Panc1 (cell line): ENCODE results near the gene LRRC8C. TPM values are rescaled to one million over a fixed set of nuclear protein-coding genes. Genes with fewer than 3 reads are reported as not detected.

Source experiments
- ATAC-seq: fragments of 200-7000 bp; cut with Tn5 transposase; 2 replicates; pipeline ENCODE4 v1.9.1; 2020; ENCODE audit warnings: mild to moderate bottlenecking, moderate library complexity
- BruUV-seq: library from RNA; stranded (reverse); fragments of 400-500 nt; replicated peaks from 2 replicates; lab custom pipeline; 2021; lab: Mats Ljungman, UMichigan
- CTCF ChIA-PET: fragments of 300-600 bp; sonication (Branson Sonifier 250); formaldehyde crosslinking; loops from one replicate; lab custom pipeline; 2022; ENCODE audit warnings: antibody characterized with exemption; lab: Charles Lee
- POLR2A ChIA-PET: fragments of 300-600 bp; sonication (Branson Sonifier 250); formaldehyde crosslinking; loops from one replicate; lab custom pipeline; 2022; ENCODE audit warnings: antibody characterized with exemption; lab: Charles Lee
- DNase-seq: peaks from one replicate; pipeline ENCODE4 v3.0.0-alpha.2; 2010; ENCODE audit warnings: low read depth, low spot score
- H3K27ac ChIP-seq: 2 replicates; pipeline ENCODE4 v1.5.1; 2011; ENCODE audit warnings: mild to moderate bottlenecking, low read length, inconsistent platforms
- H3K27me3 ChIP-seq: fragments of 200-500 bp; sonication (Bioruptor generic); 2 replicates; pipeline ENCODE4 v1.6.0; 2014; ENCODE audit warnings: low read length, inconsistent platforms; ENCODE audit not compliant: control insufficient read depth, insufficient read depth
- H3K36me3 ChIP-seq: fragments of 200-500 bp; sonication (Bioruptor generic); 2 replicates; pipeline ENCODE4 v1.5.1; 2014; ENCODE audit warnings: inconsistent platforms, mild to moderate bottlenecking, low read length, moderate library complexity; ENCODE audit not compliant: control insufficient read depth, insufficient read depth
- H3K4me1 ChIP-seq: 2 replicates; pipeline ENCODE4 v1.5.1; 2011; ENCODE audit warnings: inconsistent platforms, mild to moderate bottlenecking, low read length, moderate library complexity; ENCODE audit not compliant: control insufficient read depth, insufficient read depth
- H3K4me3 ChIP-seq, 2 experiments: 2 replicates each; pipeline ENCODE4 v1.5.1; 2011 to 2012; ENCODE audit warnings: low read depth in 2 of 2, low read length in 2 of 2, mild to moderate bottlenecking in 2 of 2, inconsistent platforms in 1 of 2, moderate library complexity in 1 of 2
- H3K9me3 ChIP-seq: fragments of 200-500 bp; sonication (Bioruptor generic); 2 replicates; pipeline ENCODE4 v1.5.1; 2014; ENCODE audit warnings: low read depth, mild to moderate bottlenecking, inconsistent platforms, low read length, moderate library complexity; ENCODE audit not compliant: control insufficient read depth, insufficient read depth
- CTCF ChIP-seq: fragments of 450-650 bp; IDR thresholded peaks from 2 replicates; pipeline ENCODE4 v1.5.1; 2017; ENCODE audit warnings: mild to moderate bottlenecking
- POLR2AphosphoS5 ChIP-seq: IDR thresholded peaks from 2 replicates; pipeline ENCODE4 v1.6.1; 2012; ENCODE audit warnings: mild to moderate bottlenecking, low read depth, low read length, moderate library complexity
- REST ChIP-seq, 2 experiments: IDR thresholded peaks; 2 replicates each; pipeline ENCODE4 v1.6.1; 2011 to 2012; ENCODE audit warnings: low read depth in 2 of 2, control low read depth in 1 of 2, low read length in 1 of 2, mild to moderate bottlenecking in 1 of 2, moderate library complexity in 1 of 2; ENCODE audit not compliant: insufficient read depth in 1 of 2
- SIN3A ChIP-seq: IDR thresholded peaks from 2 replicates; pipeline ENCODE4 v1.6.1; 2012; ENCODE audit warnings: low read depth, mild to moderate bottlenecking, low read length, moderate library complexity, borderline replicate concordance; ENCODE audit not compliant: insufficient read depth
- TCF7L2 ChIP-seq: IDR thresholded peaks from 2 replicates; pipeline ENCODE4 v1.6.1; 2011; ENCODE audit warnings: mild to moderate bottlenecking, low read depth, low read length, inconsistent platforms
- in situ Hi-C: cut with HindIII; loops from 2 replicates; pipeline ENCODE4 v1.10.0; 2016; ENCODE audit warnings: low sequenced_read_pairs, low pct_unique_long_range_greater_than_20kb
- intact Hi-C: fragments of 100-400 bp; cut with micrococcal nuclease; formaldehyde crosslinking; loops from one replicate; pipeline ENCODE4 v1.10.0; 2022; ENCODE audit not compliant: unreplicated experiment
- total RNA-seq: library from RNA; stranded (reverse); gene quantifications from one replicate; pipeline ENCODE4 v1.2.1, GENCODE V29; 2021; ENCODE audit not compliant: unreplicated experiment

LRRC8C gene
- total RNA-seq, 1 experiment from 2014 or later: 17.1 TPM

- intact Hi-C loops (no loop called here), in situ Hi-C loops (no loop called here)
- H3K4me3 ChIP-seq: no peak overlapping the region
- H3K36me3 ChIP-seq: no peaks in the 10 kb centered on the region
- DNase-seq (no peak), ATAC-seq (no peak)
- TF ChIP-seq TCF7L2 (no peak), CTCF (no peak), POLR2AphosphoS5 (no peak), REST (IDR thresholded peaks at IDR 0.05; ENCODE audit: insufficient read depth in 1 of 2, low read depth in 2 of 2, low read length in 1 of 2) (no peak), SIN3A (no peak)
- CTCF ChIA-PET: no interaction called here
- no TSS peak for BruUV-seq
- peaks cover 6% of the 10 kb centered on the region; the same call in 1 of the 2 replicates for H3K4me1 ChIP-seq
- H3K27me3 ChIP-seq: no peaks in the 10 kb centered on the region
- POLR2A ChIA-PET: no interaction called here
- H3K9me3 ChIP-seq: no peaks in the 10 kb centered on the region
- peak overlapping the region; percentile 40; the same call in 1 of the 2 replicates for H3K27ac ChIP-seq
Observed at GRCh38 chr1:89699451-89699986, 66.6 kb downstream of the LRRC8C start.

GRCh38 chr1:89701746-89702241 is 68.9 kb downstream of the LRRC8C start:
- DNase-seq (no peak), ATAC-seq (0 out of 2 replicates have a peak, but pooled peaks have one; percentile 56)
- no peak overlapping the region for H3K4me3 ChIP-seq
- no peaks in the 10 kb centered on the region for H3K36me3 ChIP-seq
- H3K4me1 ChIP-seq: peaks cover 6% of the 10 kb centered on the region; the same call in 1 of the 2 replicates
- no peak overlapping the region for H3K27ac ChIP-seq
- no peak for TF ChIP-seq POLR2AphosphoS5
- TF ChIP-seq CTCF: no peak
- TF ChIP-seq TCF7L2: 0 out of 2 replicates have a peak, but pooled peaks have one; percentile 37
- ChIA-PET POLR2A (no interaction called here), CTCF (no interaction called here)
- intact Hi-C loops (no loop called here), in situ Hi-C loops (no loop called here)
- no peaks in the 10 kb centered on the region for H3K27me3 ChIP-seq
- no TSS peak for BruUV-seq
- H3K9me3 ChIP-seq: no peaks in the 10 kb centered on the region
